ENCODE measurements around the gene ATP6V0A4. TPM values are rescaled to one million over a fixed set of nuclear protein-coding genes. Genes with fewer than 3 reads are reported as not detected.
"Not testable (repeated sequence)": the region's sequence is repeated elsewhere in the genome, so short reads cannot be mapped to it uniquely, and the experiment has no call there.

Gene ATP6V0A4
- total RNA-seq, 1 experiment from 2014 or later = 1.2 TPM

GRCh38 chr7:138814816-138815332 is 16.9 kb upstream of the ATP6V0A4 start:
- CTCF ChIA-PET = no interaction called here
- Histone ChIP-seq H3K9me3 (no peaks in the 10 kb centered on the region), H3K4me3 (ENCODE audit: low read depth, low read length) (no peak overlapping the region), H3K27me3 (replicated peaks; ENCODE audit: control insufficient read depth, insufficient read depth, low read length) (no peaks in the 10 kb centered on the region), H3K36me3 (ENCODE audit: control insufficient read depth, insufficient read depth, low read length) (no peaks in the 10 kb centered on the region), H3K4me1 (no peaks in the 10 kb centered on the region)
- POLR2A ChIA-PET = interaction anchor here (0.8 kb wide), 1 partner anchor 92 kb away, joined by 4 read pairs; no protein-coding TSS in a partner anchor
- intact Hi-C loops (cut with micrococcal nuclease; ENCODE audit: unreplicated experiment) = no loop called here
- Mint-ChIP-seq H3K27me3 (ENCODE audit: insufficient read depth, unreplicated experiment) (no peaks in the 10 kb centered on the region), H3K9me3 (ENCODE audit: unreplicated experiment) (no peaks in the 10 kb centered on the region), H3K27ac (ENCODE audit: unreplicated experiment) (no peak overlapping the region), H3K4me3 (ENCODE audit: unreplicated experiment) (no peak overlapping the region), H3K4me1 (ENCODE audit: low read depth, unreplicated experiment) (no peaks in the 10 kb centered on the region), H3K36me3 (ENCODE audit: insufficient read depth, unreplicated experiment) (no peaks in the 10 kb centered on the region)
- no TSS peak for BruUV-seq (replicated peaks)
- no peak for DNase-seq
- no peak for TF ChIP-seq CTCF (IDR thresholded peaks at IDR 0.05; ENCODE audit: insufficient read depth in 1 of 2, low read depth in 1 of 2, low read length in 1 of 2, severe bottlenecking in 1 of 2, unreplicated experiment in 1 of 2)

GRCh38 chr7:138813945-138814344 is 15.9 kb upstream of the ATP6V0A4 start:
- TF ChIP-seq CTCF (IDR thresholded peaks at IDR 0.05; ENCODE audit: insufficient read depth in 1 of 2, low read depth in 1 of 2, low read length in 1 of 2, severe bottlenecking in 1 of 2, unreplicated experiment in 1 of 2) = no peak
- Histone ChIP-seq H3K4me1 (no peaks in the 10 kb centered on the region), H3K27me3 (replicated peaks; ENCODE audit: control insufficient read depth, insufficient read depth, low read length) (no peaks in the 10 kb centered on the region), H3K9me3 (no peaks in the 10 kb centered on the region), H3K4me3 (ENCODE audit: low read depth, low read length) (no peak overlapping the region), H3K36me3 (ENCODE audit: control insufficient read depth, insufficient read depth, low read length) (no peaks in the 10 kb centered on the region)
- Mint-ChIP-seq H3K36me3 (ENCODE audit: insufficient read depth, unreplicated experiment) (no peaks in the 10 kb centered on the region), H3K9me3 (ENCODE audit: unreplicated experiment) (no peaks in the 10 kb centered on the region), H3K4me3 (ENCODE audit: unreplicated experiment) (no peak overlapping the region), H3K4me1 (ENCODE audit: low read depth, unreplicated experiment) (no peaks in the 10 kb centered on the region), H3K27me3 (ENCODE audit: insufficient read depth, unreplicated experiment) (no peaks in the 10 kb centered on the region), H3K27ac (ENCODE audit: unreplicated experiment) (no peak overlapping the region)
- no TSS peak for BruUV-seq (replicated peaks)
- POLR2A ChIA-PET = interaction anchor here (0.8 kb wide), 1 partner anchor 93 kb away, joined by 4 read pairs; no protein-coding TSS in a partner anchor
- intact Hi-C loops (cut with micrococcal nuclease; ENCODE audit: unreplicated experiment) = no loop called here
- no peak for DNase-seq
- CTCF ChIA-PET = no interaction called here

GRCh38 chr7:138811327-138811726 is 13.3 kb upstream of the ATP6V0A4 start:
- H3K27ac Mint-ChIP-seq (ENCODE audit: unreplicated experiment); H3K4me3 Mint-ChIP-seq (ENCODE audit: unreplicated experiment); H3K9me3 Mint-ChIP-seq (ENCODE audit: unreplicated experiment); H3K27me3 Mint-ChIP-seq (ENCODE audit: insufficient read depth, unreplicated experiment); intact Hi-C loops (cut with micrococcal nuclease; ENCODE audit: unreplicated experiment); H3K4me3 ChIP-seq (ENCODE audit: low read depth, low read length); H3K4me1 Mint-ChIP-seq (ENCODE audit: low read depth, unreplicated experiment); H3K36me3 Mint-ChIP-seq (ENCODE audit: insufficient read depth, unreplicated experiment); BruUV-seq (replicated peaks); H3K4me1 ChIP-seq; POLR2A ChIA-PET; CTCF ChIA-PET; H3K9me3 ChIP-seq; DNase-seq; H3K36me3 ChIP-seq (ENCODE audit: control insufficient read depth, insufficient read depth, low read length); H3K27me3 ChIP-seq (replicated peaks; ENCODE audit: control insufficient read depth, insufficient read depth, low read length): not testable (repeated sequence)

- H3K4me1 ChIP-seq = no peaks in the 10 kb centered on the region
- TF ChIP-seq CTCF (IDR thresholded peaks at IDR 0.05; ENCODE audit: insufficient read depth in 1 of 2, low read depth in 1 of 2, low read length in 1 of 2, severe bottlenecking in 1 of 2, unreplicated experiment in 1 of 2) = no peak
- no peaks in the 10 kb centered on the region for H3K4me1 Mint-ChIP-seq (ENCODE audit: low read depth, unreplicated experiment)
- H3K27me3 ChIP-seq (replicated peaks; ENCODE audit: control insufficient read depth, insufficient read depth, low read length) = no peaks in the 10 kb centered on the region
- H3K4me3 ChIP-seq (ENCODE audit: low read depth, low read length) = no peak overlapping the region
- POLR2A ChIA-PET = no interaction called here
- H3K27ac Mint-ChIP-seq (ENCODE audit: unreplicated experiment) = no peak overlapping the region
- no peaks in the 10 kb centered on the region for H3K9me3 ChIP-seq
- H3K36me3 ChIP-seq (ENCODE audit: control insufficient read depth, insufficient read depth, low read length) = no peaks in the 10 kb centered on the region
- no peak for DNase-seq
- CTCF ChIA-PET = no interaction called here
- no peaks in the 10 kb centered on the region for H3K9me3 Mint-ChIP-seq (ENCODE audit: unreplicated experiment)
- no peaks in the 10 kb centered on the region for H3K36me3 Mint-ChIP-seq (ENCODE audit: insufficient read depth, unreplicated experiment)
- no TSS peak for BruUV-seq (replicated peaks)
- no peak overlapping the region for H3K4me3 Mint-ChIP-seq (ENCODE audit: unreplicated experiment)
- intact Hi-C loops (cut with micrococcal nuclease; ENCODE audit: unreplicated experiment) = no loop called here
- H3K27me3 Mint-ChIP-seq (ENCODE audit: insufficient read depth, unreplicated experiment) = no peaks in the 10 kb centered on the region
Measured at GRCh38 chr7:138809346-138809745, 11.3 kb upstream of the ATP6V0A4 start.

All from Caco-2 (cell line).